T-helper 1 cell (primary cell): ENCODE results near the gene NET1.
"Not testable (repeated sequence)": the region's sequence is repeated elsewhere in the genome, so short reads cannot be mapped to it uniquely, and the experiment has no call there.

ENCODE experiments used
- DNase-seq, 5 donors: peaks; one replicate each; pipeline ENCODE4 v3.0.0-alpha.2; 2012 to 2020
- total RNA-seq, 4 donors: gene quantifications; one replicate each; lab custom pipeline; 2026; lab: John Stamatoyannopoulos, UW

The NET1 gene
- 11.2 to 29.2 (median 19.0) reads per million in 4 donors for total RNA-seq

GRCh38 chr10:5412277-5412941 is at the start of gene NET1:
TSS of gene NET1 (plus strand) at chr10:5412557. CDS start at chr10:5412693, 136 bp downstream.
- DNase-seq, result peak; percentile 30 to 84 (median 49)

GRCh38 chr10:5362873-5363272 is 49.5 kb upstream of the NET1 start:
- no peak for DNase-seq

GRCh38 chr10:5364374-5364773 is 48.0 kb upstream of the NET1 start:
- DNase-seq, result no peak

DNA sequence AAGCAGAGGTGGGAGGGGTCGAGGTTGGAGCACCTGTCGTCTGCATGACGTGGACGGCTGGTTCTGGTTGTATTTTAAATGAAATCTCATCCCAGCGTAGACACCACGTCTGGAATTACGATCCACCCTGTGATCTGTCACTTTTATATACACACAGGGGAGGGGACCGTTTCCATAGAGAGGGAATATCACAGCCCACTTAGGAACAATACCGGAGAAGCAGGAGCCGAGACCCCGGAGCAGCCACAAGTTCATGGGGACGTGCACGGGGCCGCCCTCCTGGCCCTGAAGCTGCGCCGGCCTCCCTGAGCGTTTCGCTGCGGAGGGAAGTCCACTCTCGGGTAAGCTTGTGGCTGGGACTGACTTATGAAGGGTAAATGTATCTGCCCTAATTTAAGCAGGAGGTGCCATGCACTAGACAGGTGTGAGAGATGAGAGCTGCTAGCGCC is 47.4 kb upstream of the NET1 start, which contains the start of gene UCN3:
Gene UCN3 (plus strand): TSS at position 77 of the 449 bp plus-strand sequence. CDS start 8,755 bp downstream, outside the sequence.
- DNase-seq, result no peak

DNA sequence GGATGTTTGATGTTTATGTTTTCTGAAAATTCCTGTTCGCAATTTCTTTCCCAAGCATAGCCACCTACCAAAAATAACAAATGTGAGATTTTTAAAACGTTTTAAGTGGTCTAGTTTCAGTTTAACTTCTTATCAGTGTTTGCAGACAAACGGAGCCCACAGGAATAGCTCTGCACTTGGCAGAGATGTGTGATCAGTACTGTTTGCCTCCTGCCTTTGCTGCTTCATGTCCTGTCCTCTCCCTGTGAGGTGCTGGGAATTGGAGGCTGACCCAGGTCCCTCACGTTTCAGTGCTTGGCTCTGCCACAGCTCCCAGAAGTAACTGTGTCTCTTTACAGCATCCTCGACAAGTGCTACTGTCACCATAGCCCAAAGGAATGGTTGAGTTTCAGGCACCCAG is 46.4 kb upstream of the NET1 start:
- DNase-seq, result no peak

- no peak for DNase-seq
Observed at GRCh38 chr10:5369362-5370158, 42.8 kb upstream of the NET1 start.

DNA sequence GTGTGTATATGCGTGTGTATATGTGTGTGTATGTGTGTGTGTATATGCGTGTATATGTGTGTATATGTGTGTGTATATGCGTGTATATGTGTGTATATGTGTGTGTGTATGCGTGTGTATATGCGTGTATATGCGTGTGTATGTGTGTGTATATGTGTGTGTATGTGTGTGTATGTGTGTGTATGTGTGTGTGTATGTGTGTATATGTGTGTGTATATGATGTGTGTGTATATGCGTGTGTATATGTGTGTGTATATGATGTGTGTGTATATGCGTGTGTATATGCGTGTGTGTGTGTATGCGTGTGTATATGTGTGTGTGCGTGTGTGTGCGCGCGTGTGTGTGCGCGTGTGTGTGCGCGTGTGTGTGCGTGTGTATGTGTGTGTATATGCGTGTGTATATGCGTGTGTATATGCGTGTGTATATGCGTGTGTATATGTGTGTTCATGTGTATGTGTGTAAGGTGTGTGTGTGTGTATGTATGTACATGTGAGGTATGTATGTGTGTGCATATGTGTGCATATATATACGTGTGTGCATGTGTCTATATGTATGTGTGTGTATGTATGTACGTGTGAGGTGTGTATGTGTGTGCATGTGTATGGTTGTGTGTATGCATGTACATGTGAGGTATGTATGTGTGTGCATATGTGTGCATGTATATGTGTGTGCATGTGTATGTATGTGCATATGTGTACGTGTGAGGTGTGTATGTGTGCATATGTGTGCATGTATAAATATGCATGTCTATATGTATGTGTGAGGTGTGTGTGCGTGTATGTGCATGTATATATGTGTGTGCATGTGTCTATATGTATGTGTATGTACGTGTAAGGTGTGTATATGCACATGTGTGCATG is 41.6 kb upstream of the NET1 start:
- no peak for DNase-seq

DNA sequence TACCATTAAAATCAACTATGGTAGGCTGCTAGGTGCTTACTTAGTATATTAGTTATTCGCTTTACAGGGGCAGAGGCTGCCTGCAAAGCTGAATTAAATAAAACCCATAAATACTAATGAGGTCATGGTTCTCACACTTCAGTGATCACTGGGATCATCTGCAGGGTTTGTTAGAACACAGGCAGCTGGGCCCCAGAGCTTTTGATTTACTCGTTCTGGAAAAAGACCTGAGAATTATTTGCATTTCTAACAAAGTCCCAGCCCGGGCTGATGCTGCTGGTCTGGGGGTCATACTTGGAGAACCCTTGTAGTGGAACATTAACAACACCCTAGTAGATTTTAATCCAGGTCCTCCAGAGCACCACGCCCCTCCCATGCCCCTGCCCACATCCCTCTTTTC is 39.0 kb upstream of the NET1 start:
- DNase-seq, result no peak

DNA sequence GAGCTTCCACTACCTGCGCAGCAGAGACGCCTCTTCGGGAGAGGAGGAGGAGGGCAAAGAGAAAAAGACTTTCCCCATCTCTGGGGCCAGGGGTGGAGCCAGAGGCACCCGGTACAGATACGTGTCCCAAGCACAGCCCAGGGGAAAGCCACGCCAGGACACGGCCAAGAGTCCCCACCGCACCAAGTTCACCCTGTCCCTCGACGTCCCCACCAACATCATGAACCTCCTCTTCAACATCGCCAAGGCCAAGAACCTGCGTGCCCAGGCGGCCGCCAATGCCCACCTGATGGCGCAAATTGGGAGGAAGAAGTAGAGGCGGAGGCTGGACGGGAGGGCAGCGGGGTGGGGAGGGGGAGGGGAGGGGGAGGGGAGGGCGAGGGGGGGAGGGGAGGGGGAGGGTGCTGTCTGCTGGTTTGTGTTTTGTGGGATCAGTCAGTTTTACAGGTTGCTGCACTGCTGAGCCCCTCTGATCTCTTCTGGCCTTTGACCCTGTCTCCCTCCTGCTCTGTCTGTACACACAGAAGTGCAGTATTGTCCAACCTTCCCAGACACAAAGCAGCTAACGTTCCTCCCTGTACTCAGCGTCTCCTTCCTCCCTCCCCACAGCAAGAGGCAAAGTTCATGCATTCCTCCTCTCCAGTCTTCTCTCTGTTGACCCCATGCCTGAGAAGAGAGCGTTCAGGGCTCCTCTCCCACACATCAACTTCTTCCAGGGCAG is 38.3 kb upstream of the NET1 start:
- DNase-seq, result no peak

- no peak for DNase-seq
Observed at GRCh38 chr10:5376450-5376849, 35.9 kb upstream of the NET1 start.

DNA sequence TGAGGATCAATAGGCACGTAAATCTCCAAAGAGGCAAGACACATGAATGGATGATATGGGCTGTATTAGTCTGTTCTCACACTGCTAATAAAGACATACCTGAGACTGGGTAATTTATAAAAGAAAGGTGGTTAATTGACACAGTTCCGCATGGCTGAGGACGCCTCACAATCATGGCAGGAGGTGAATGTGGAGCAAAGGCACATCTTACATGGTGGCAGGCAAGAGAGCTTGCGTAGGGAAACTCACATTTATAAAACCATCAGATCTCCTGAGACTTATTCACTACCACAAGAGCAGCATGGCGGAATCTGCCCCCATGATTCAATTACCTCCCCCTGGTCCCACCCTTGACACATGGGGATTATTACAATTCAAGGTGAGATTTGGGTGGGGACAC is 33.2 kb upstream of the NET1 start:
- not testable (repeated sequence) for DNase-seq

GRCh38 chr10:5380395-5380794 is 32.0 kb upstream of the NET1 start:
- not testable (repeated sequence) for DNase-seq

DNA sequence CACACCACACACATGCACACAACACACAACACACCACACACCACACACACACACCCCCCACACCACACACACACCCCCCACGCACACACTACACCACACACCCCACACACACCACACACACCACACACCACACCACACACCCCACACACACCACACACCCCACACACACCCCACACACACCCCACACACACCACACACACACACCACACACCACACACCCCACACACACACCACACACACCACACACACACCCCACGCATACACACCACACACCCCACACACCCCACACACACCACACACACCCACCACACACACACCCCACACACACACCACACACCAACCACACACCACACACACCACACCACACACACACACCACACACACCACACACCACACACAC is 31.2 kb upstream of the NET1 start:
- no peak for DNase-seq

DNA sequence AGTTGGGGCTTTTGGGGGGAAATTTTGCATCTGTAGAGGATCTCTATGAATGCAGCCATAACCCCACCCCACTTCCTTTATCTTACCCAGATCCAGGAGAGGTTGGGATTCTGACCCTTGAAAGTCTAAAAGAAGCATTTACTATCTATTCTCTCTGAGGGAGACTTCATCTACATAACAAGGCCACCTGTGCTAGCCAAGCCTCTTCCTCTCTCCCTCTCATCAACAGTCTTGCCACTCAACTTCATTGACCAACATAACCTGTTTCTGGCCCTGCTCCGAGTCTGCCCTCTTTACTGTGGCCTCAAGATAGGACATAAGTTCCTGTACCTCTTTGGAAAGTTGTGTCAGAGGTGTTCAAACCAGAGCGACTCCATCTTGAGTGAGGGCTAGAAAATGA is 27.1 kb upstream of the NET1 start:
- no peak for DNase-seq

- DNase-seq, result peak in 1 of 5 donors; percentile 8
Observed at GRCh38 chr10:5387169-5387568, 25.2 kb upstream of the NET1 start.

DNA sequence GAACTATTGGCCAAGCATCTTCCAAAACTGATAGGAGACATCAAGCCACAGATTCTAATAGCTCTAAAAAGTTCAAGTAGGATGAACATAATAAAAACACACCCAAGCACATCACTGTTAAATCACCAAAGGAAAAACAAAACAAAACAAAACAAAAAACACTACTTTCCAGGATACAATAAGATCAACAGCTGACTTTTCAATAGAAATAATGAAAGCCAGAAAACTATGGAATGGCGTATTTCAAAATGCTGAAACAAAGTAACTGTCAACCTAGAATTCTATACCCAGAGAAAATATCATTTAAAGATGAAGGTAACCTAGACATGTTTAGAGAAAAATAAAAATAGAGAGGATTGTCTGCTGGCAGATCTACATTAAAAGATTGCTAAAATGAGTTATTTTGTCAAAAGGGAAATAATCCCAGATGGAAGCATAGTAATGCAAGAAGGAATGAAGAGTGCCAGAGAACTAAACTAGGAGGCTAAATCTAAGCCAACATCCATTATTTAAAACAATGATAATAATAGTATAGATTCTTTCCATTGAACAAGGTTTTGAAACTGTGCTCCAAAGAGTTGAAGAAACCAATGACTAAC is 21.7 kb upstream of the NET1 start:
- no peak for DNase-seq

DNA sequence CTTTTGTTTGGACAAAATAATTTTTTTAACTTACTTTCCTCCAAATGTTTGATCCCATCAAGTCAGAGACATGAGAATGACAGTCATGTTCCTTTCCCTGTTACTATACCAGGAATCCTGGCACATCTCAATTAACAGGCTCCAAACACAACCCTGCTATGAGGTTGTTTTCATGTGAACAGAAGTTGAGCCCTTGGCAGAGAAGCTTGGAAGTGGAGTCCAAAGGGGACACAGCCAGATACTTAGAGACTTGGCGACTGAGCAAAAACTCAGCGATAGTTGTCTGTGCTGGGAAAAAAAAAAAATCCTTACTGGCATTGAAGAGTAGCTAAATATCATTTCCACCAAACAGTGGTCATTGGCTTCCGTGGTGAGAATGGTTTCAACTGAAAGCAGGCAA is 20.6 kb upstream of the NET1 start:
- DNase-seq, result no peak

DNA sequence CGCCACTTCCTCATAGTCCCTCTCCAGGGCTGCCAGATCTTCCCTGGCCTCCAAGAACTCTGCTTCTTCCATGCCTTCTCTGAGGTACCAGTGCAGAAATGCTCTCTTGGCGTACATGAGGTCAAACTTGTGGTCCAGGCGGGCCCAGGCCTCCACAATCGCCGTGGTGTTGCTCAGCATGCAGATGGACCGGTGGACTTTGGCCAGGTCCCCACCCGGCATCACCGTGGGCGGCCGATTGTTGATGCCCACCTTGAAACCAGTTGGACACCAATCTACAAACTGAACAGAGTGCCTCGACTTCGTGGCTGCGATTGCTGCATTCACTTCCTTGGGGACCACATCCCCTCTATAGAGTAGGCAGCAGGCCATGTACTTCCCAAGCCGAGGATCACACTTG is 18.8 kb upstream of the NET1 start:
- DNase-seq, result no peak

GRCh38 chr10:5395168-5395567 is 17.2 kb upstream of the NET1 start:
- DNase-seq, result no peak

DNA sequence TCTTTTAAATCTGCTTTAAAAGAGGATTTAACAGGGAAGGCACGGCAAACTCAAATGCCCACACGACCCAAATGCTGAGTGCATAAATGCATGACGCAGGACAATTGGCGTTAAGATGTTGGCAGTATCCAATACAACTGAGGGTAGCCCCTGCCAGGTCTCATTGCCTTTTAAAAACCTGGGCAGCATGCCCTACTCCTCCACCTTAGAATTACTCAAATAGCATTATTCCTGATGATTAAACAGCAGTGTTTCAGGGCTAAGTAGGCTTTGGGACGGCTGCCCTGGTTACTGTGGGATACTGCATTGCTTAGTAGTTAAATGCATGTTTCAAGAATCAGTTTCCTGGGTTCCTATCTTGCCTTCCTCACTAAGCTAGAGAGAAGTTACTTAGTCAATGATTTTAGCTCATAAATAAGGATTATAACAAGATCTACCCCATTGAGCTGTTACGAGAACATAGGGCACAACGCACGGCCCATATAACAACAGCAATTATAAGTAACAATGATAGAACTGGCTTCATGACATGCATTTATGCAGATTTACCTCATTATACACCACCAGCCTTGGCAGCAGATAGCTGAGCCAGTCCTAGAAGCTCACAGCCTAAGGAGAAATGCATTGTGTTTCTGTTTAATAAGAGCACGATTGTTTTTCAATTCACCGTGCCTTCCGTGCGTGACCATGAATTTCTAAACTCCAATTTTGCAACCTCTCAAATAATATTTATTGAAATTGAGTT is 15.6 kb upstream of the NET1 start:
- DNase-seq, result no peak

DNA sequence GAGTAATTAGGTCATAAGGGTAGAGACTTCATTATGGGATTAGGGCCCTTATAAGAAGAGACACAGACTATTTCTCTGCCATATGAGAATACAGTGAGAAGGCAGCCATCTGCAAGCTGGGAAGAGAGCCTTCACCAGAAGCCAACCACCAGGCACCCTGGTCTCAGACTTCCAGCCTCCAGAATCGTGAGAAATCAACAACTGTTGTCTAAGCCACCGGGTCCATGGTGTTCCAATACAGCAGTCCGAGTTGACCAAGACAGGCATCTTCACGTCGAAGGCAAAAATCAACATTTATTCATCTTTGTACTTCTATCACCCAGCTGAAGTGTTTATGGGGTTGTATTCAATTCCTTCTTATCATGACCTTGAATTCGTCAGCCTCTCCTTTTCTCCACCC is 13.0 kb upstream of the NET1 start:
- no peak for DNase-seq
